Hindlimb muscle (tissue), 1 donor: ENCODE measurements around the gene ABHD16A. TPM values are rescaled to one million over a fixed set of nuclear protein-coding genes. Genes with fewer than 3 reads are reported as not detected.

Source experiments
- polyA plus RNA-seq: library from polyadenylated mRNA; unstranded; fragments of 120-200 nt; gene quantifications from one replicate; pipeline ENCODE4 v1.2.1, GENCODE V29; 2013; ENCODE audit not compliant: insufficient read length

The ABHD16A gene
- polyA plus RNA-seq, 1 donor: 54.6 TPM

Other genes starting within 250 kb of the ABHD16A start
- gene MICB, start 205.2 kb downstream of the ABHD16A start, polyA plus RNA-seq: 0.85 TPM
- gene MCCD1, start 174.4 kb downstream of the ABHD16A start, polyA plus RNA-seq: not detected
- gene DDX39B, start 161.3 kb downstream of the ABHD16A start, polyA plus RNA-seq: 420 TPM
- gene ATP6V1G2, start 156.7 kb downstream of the ABHD16A start, polyA plus RNA-seq: 4.2 TPM
- 18.9 TPM for gene NFKBIL1, start 155.7 kb downstream of the ABHD16A start, polyA plus RNA-seq
- not detected for gene LTA, start 131.0 kb downstream of the ABHD16A start, polyA plus RNA-seq
- 0.12 TPM for gene TNF, start 127.8 kb downstream of the ABHD16A start, polyA plus RNA-seq
- gene LTB, start 120.9 kb downstream of the ABHD16A start, polyA plus RNA-seq: 1.5 TPM
- 8.3 TPM for gene LST1, start 117.0 kb downstream of the ABHD16A start, polyA plus RNA-seq
- not detected for gene NCR3, start 110.3 kb downstream of the ABHD16A start, polyA plus RNA-seq
- 24.6 TPM for gene AIF1, start 88.1 kb downstream of the ABHD16A start, polyA plus RNA-seq
- 166 TPM for gene PRRC2A, start 82.6 kb downstream of the ABHD16A start, polyA plus RNA-seq
- gene BAG6, start 50.7 kb downstream of the ABHD16A start, polyA plus RNA-seq: 252 TPM
- gene APOM, start 47.4 kb downstream of the ABHD16A start, polyA plus RNA-seq: 3.3 TPM
- gene C6orf47, start 42.5 kb downstream of the ABHD16A start, polyA plus RNA-seq: 13.1 TPM
- 17.1 TPM for gene GPANK1, start 38.3 kb downstream of the ABHD16A start, polyA plus RNA-seq
- 127 TPM for gene CSNK2B, start 37.2 kb downstream of the ABHD16A start, polyA plus RNA-seq
- gene LY6G5B, start 33.3 kb downstream of the ABHD16A start, polyA plus RNA-seq: 11.7 TPM
- gene LY6G5C, start 22.3 kb downstream of the ABHD16A start, polyA plus RNA-seq: 6.3 TPM
- gene LY6G6F, start 3.5 kb upstream of the ABHD16A start, polyA plus RNA-seq: not detected
- not detected for gene LY6G6D, start 12.0 kb upstream of the ABHD16A start, polyA plus RNA-seq
- 0.28 TPM for gene LY6G6C, start 18.4 kb upstream of the ABHD16A start, polyA plus RNA-seq
- 0.71 TPM for gene MPIG6B, start 20.0 kb upstream of the ABHD16A start, polyA plus RNA-seq
- 128 TPM for gene DDAH2, start 26.0 kb upstream of the ABHD16A start, polyA plus RNA-seq
- 116 TPM for gene CLIC1, start 33.2 kb upstream of the ABHD16A start, polyA plus RNA-seq
- gene MSH5, start 36.7 kb upstream of the ABHD16A start, polyA plus RNA-seq: 14.4 TPM
- 2.4 TPM for gene SAPCD1, start 59.3 kb upstream of the ABHD16A start, polyA plus RNA-seq
- 2.5 TPM for gene VWA7, start 74.0 kb upstream of the ABHD16A start, polyA plus RNA-seq
- 48.6 TPM for gene VARS1, start 92.4 kb upstream of the ABHD16A start, polyA plus RNA-seq
- gene LSM2, start 103.6 kb upstream of the ABHD16A start, polyA plus RNA-seq: 51.7 TPM
- 3.7 TPM for gene HSPA1L, start 112.0 kb upstream of the ABHD16A start, polyA plus RNA-seq
- 84.3 TPM for gene HSPA1A, start 112.2 kb upstream of the ABHD16A start, polyA plus RNA-seq
- 61.2 TPM for gene HSPA1B, start 124.4 kb upstream of the ABHD16A start, polyA plus RNA-seq
- gene NEU1, start 159.5 kb upstream of the ABHD16A start, polyA plus RNA-seq: 17.7 TPM
- 0.23 TPM for gene SLC44A4, start 175.7 kb upstream of the ABHD16A start, polyA plus RNA-seq
- gene EHMT2, start 194.4 kb upstream of the ABHD16A start, polyA plus RNA-seq: 33.6 TPM
- gene ZBTB12, start 198.8 kb upstream of the ABHD16A start, polyA plus RNA-seq: 10.9 TPM
- 11.1 TPM for gene C2, start 224.4 kb upstream of the ABHD16A start, polyA plus RNA-seq
- gene CFB, start 242.8 kb upstream of the ABHD16A start, polyA plus RNA-seq: 1.7 TPM